GM18907 (cell line): ENCODE data around the gene ICA1L.
"Not testable (repeated sequence)": the region's sequence is repeated elsewhere in the genome, so short reads cannot be mapped to it uniquely, and the experiment has no call there.

Source experiments
- ATAC-seq: cut with Tn5 transposase; IDR thresholded peaks from one replicate; pipeline ENCODE4 v1.9.1; 2021; ENCODE audit warnings: mild to moderate bottlenecking, moderate library complexity; ENCODE audit not compliant: unreplicated experiment

The ICA1L gene

GRCh38 chr2:202871300-202872141 lies at the start of gene ICA1L:
ICA1L (minus strand) TSS chr2:202871766; CDS start chr2:202829009, 42,757 bp downstream.
- peak; percentile 48 for ATAC-seq

- ATAC-seq, result no peak
These were observed 47.3 kb upstream of the ICA1L start for GRCh38 chr2:202918860-202919259.

- ATAC-seq, result peak; percentile 64
These were observed 41.0 kb upstream of the ICA1L start for GRCh38 chr2:202912342-202913201.

- ATAC-seq, result peak; percentile 80
These were observed 40.2 kb upstream of the ICA1L start, which contains the start of the genes CARF and WDR12 for GRCh38 chr2:202911512-202912341. CARF (plus strand) TSS chr2:202912275; CDS start chr2:202941903, 29,628 bp downstream. WDR12 (minus strand) TSS chr2:202911673; CDS start chr2:202911476, 197 bp downstream.

GRCh38 chr2:202911203-202911511 lies 39.6 kb upstream of the ICA1L start:
- peak; percentile 16 for ATAC-seq

GRCh38 chr2:202910698-202911097 lies 39.1 kb upstream of the ICA1L start:
- no peak for ATAC-seq

- not testable (repeated sequence) for ATAC-seq
These were observed 38.7 kb upstream of the ICA1L start for GRCh38 chr2:202910250-202910649.

- ATAC-seq, result no peak
These were observed 38.0 kb upstream of the ICA1L start for GRCh38 chr2:202909394-202910192.

GRCh38 chr2:202908186-202908585 lies 36.6 kb upstream of the ICA1L start:
- no peak for ATAC-seq

- ATAC-seq, result not testable (repeated sequence)
These were observed 33.9 kb upstream of the ICA1L start for GRCh38 chr2:202905507-202905906.

GRCh38 chr2:202885190-202885589 lies 13.6 kb upstream of the ICA1L start:
- no peak for ATAC-seq

- ATAC-seq, result no peak
These were observed 12.6 kb upstream of the ICA1L start for GRCh38 chr2:202883987-202884675.

- ATAC-seq, result no peak
These were observed 10.0 kb upstream of the ICA1L start for GRCh38 chr2:202881570-202881969.

- no peak for ATAC-seq
These were observed 6.1 kb upstream of the ICA1L start for GRCh38 chr2:202877699-202878098.

- ATAC-seq, result peak; percentile 84
These were observed 901 bp downstream of the ICA1L start for GRCh38 chr2:202870431-202871299.

GRCh38 chr2:202861987-202862386 lies 9.6 kb downstream of the ICA1L start:
- ATAC-seq, result no peak

GRCh38 chr2:202858601-202859000 lies 13.0 kb downstream of the ICA1L start:
- ATAC-seq, result no peak

GRCh38 chr2:202849343-202849742 lies 22.2 kb downstream of the ICA1L start:
- ATAC-seq, result not testable (repeated sequence)
